Neural progenitor cell (in vitro differentiated cells): Measurements from ENCODE around the gene KLB.

Experiments
- CTCF ChIP-seq: fragments of 200-600 bp; sonication (generic); IDR thresholded peaks from 2 replicates; pipeline ENCODE4 v1.5.1; 2017; ENCODE audit warnings: antibody characterized with exemption, mild to moderate bottlenecking
- EZH2 ChIP-seq: fragments of 200-600 bp; sonication (generic); IDR thresholded peaks from 2 replicates; pipeline ENCODE4 v1.6.1; 2017; ENCODE audit warnings: antibody characterized with exemption, mild to moderate bottlenecking, moderate library complexity

- TF ChIP-seq CTCF (no peak), EZH2 (no peak)
Measured at GRCh38 chr4:39383690-39384089, 23.0 kb upstream of the KLB start.
